Endothelial cell of umbilical vein (primary cell): Measurements from ENCODE around the gene SFRP2. TPM values are rescaled to one million over a fixed set of nuclear protein-coding genes. Genes with fewer than 3 reads are reported as not detected.

Experiments
- BruUV-seq: library from RNA; stranded (reverse); fragments of 400-500 nt; replicated peaks from 2 replicates; lab custom pipeline; 2021; lab: Mats Ljungman, UMichigan
- CTCF ChIA-PET: fragments of 300-600, 350-600 bp; sonication (Branson Sonifier 250); formaldehyde crosslinking; loops from one replicate; lab custom pipeline; 2021; ENCODE audit warnings: antibody characterized with exemption, inconsistent platforms; lab: Charles Lee
- POLR2A ChIA-PET: fragments of 300-600, 350-600 bp; sonication (Branson Sonifier 250); formaldehyde crosslinking; loops from one replicate; lab custom pipeline; 2021; ENCODE audit warnings: antibody characterized with exemption, inconsistent platforms; lab: Charles Lee
- DNase-seq: peaks from one replicate; pipeline ENCODE4 v3.0.0-alpha.2; 2011; ENCODE audit warnings: low read depth, low spot score
- FAIRE-seq: peaks from 2 replicates; lab custom pipeline; 2011; peaks lifted over from hg19 to GRCh38; lab: Jason Lieb, UNC
- H2AFZ ChIP-seq: 2 replicates; pipeline ENCODE4 v1.6.0; 2012; ENCODE audit warnings: low read depth, low read length, control low read depth, inconsistent platforms
- H3K27ac ChIP-seq: 2 replicates; pipeline ENCODE4 v1.5.1; 2011; ENCODE audit warnings: low read depth, mild to moderate bottlenecking, control low read depth, low read length, moderate library complexity; ENCODE audit not compliant: insufficient read depth
- H3K27me3 ChIP-seq, 2 experiments: 2 replicates each; pipeline versions ENCODE4 v1.6.0 to v1.6.1; 2011; ENCODE audit warnings: low read length in 2 of 2, mixed read lengths in 1 of 2; ENCODE audit not compliant: control insufficient read depth in 2 of 2, insufficient read depth in 2 of 2
- H3K36me3 ChIP-seq, 2 experiments: 2 replicates in 1 of 2; 3 replicates in 1 of 2; pipeline ENCODE4 v1.5.1; 2011; ENCODE audit warnings: low read length in 2 of 2, mild to moderate bottlenecking in 1 of 2, moderate library complexity in 1 of 2; ENCODE audit not compliant: control insufficient read depth in 2 of 2, insufficient read depth in 2 of 2; ENCODE audit errors: extremely low read depth in 1 of 2
- H3K4me1 ChIP-seq: 3 replicates; pipeline ENCODE4 v1.5.1; 2011; ENCODE audit warnings: mild to moderate bottlenecking, low read length; ENCODE audit not compliant: control insufficient read depth, insufficient read depth; ENCODE audit errors: extremely low read depth
- H3K4me2 ChIP-seq: 2 replicates; pipeline ENCODE4 v1.6.1; 2011; ENCODE audit warnings: low read length, control low read depth, mixed read lengths; ENCODE audit not compliant: insufficient read depth
- H3K4me3 ChIP-seq, 3 experiments: fragments of 200-600 bp in 1 of 3; sonication (generic), shearing (Covaris generic) in 1 of 3; replicated peaks in 1 of 3; 2 replicates each; pipeline ENCODE4 v1.5.1; 2011 to 2016; ENCODE audit warnings: control low read depth in 3 of 3, low read length in 3 of 3, mild to moderate bottlenecking in 2 of 3, inconsistent platforms in 1 of 3, low read depth in 1 of 3, moderate library complexity in 1 of 3; ENCODE audit not compliant: insufficient read depth in 1 of 3
- H3K79me2 ChIP-seq: 2 replicates; pipeline ENCODE4 v1.6.0; 2012; ENCODE audit warnings: low read length, inconsistent platforms; ENCODE audit not compliant: control insufficient read depth, insufficient read depth
- H3K9ac ChIP-seq: replicated peaks from 2 replicates; pipeline ENCODE3; 2011; ENCODE audit warnings: low read length, control low read depth; ENCODE audit not compliant: insufficient read depth; ENCODE audit errors: extremely low read depth
- H3K9me1 ChIP-seq: replicated peaks from 3 replicates; pipeline ENCODE4 v1.6.0; 2011; ENCODE audit warnings: mild to moderate bottlenecking, low read length; ENCODE audit not compliant: control insufficient read depth, insufficient read depth; ENCODE audit errors: extremely low read depth
- H3K9me3 ChIP-seq: replicated peaks from 2 replicates; pipeline ENCODE4 v1.5.1; 2012; ENCODE audit warnings: low read length, inconsistent platforms; ENCODE audit not compliant: control insufficient read depth, insufficient read depth
- H4K20me1 ChIP-seq: replicated peaks from 2 replicates; pipeline ENCODE3; 2011; ENCODE audit warnings: mild to moderate bottlenecking, low read length; ENCODE audit not compliant: control insufficient read depth, insufficient read depth; ENCODE audit errors: extremely low read depth
- CTCF ChIP-seq, 2 donors: IDR thresholded peaks; 1 replicate in 1 of 2; 2 replicates in 1 of 2; pipeline ENCODE4 v1.5.1; 2011; ENCODE audit warnings: low read length in 2 of 2, mild to moderate bottlenecking in 2 of 2, moderate library complexity in 2 of 2, control low read depth in 1 of 2, inconsistent platforms in 1 of 2, low read depth in 1 of 2; ENCODE audit not compliant: insufficient read depth in 1 of 2; ENCODE audit errors: extremely low read depth in 1 of 2
- EZH2 ChIP-seq: IDR thresholded peaks from 2 replicates; pipeline ENCODE4 v1.6.1; 2012; ENCODE audit warnings: borderline replicate concordance, low read depth, mild to moderate bottlenecking, moderate library complexity, low read length, inconsistent platforms; ENCODE audit not compliant: severe bottlenecking
- FOS ChIP-seq: IDR thresholded peaks from 2 replicates; pipeline ENCODE4 v1.6.1; 2011; ENCODE audit warnings: mild to moderate bottlenecking, low read length, moderate library complexity, borderline replicate concordance; ENCODE audit not compliant: insufficient read depth
- GATA2 ChIP-seq: IDR thresholded peaks from 2 replicates; pipeline ENCODE4 v1.7.0; 2011; ENCODE audit warnings: low read depth, mild to moderate bottlenecking, moderate library complexity, mixed read lengths, low read length; ENCODE audit not compliant: insufficient read length, insufficient read depth
- JUN ChIP-seq: IDR thresholded peaks from 2 replicates; pipeline ENCODE4 v1.6.1; 2011; ENCODE audit warnings: borderline replicate concordance, low read depth; ENCODE audit not compliant: insufficient read length, insufficient read depth
- MYC ChIP-seq: IDR thresholded peaks from one replicate; pipeline ENCODE4 v1.6.1; 2011; ENCODE audit warnings: mild to moderate bottlenecking, low read depth, low read length
- POLR2A ChIP-seq: IDR thresholded peaks from 2 replicates; pipeline ENCODE4 v1.6.1; 2012; ENCODE audit warnings: low read depth, mild to moderate bottlenecking, control low read depth, low read length
- POLR2AphosphoS5 ChIP-seq: IDR thresholded peaks from 2 replicates; pipeline ENCODE4 v1.6.1; 2012; ENCODE audit warnings: low read depth, mild to moderate bottlenecking, control low read depth, low read length, moderate library complexity; ENCODE audit not compliant: insufficient read depth
- dilution Hi-C: fragments of 300-500 bp; cut with MboI; formaldehyde crosslinking; loops from one replicate; pipeline ENCODE4 v1.15.0; 2019; ENCODE audit warnings: low sequenced_read_pairs; ENCODE audit not compliant: extremely low pct_ligation_motif_present
- intact Hi-C: fragments of 100-400 bp; cut with micrococcal nuclease; formaldehyde crosslinking; loops from one replicate; pipeline ENCODE4 v1.10.0; 2022
- polyA plus RNA-seq, 4 experiments: library from polyadenylated mRNA; depleted of rRNA in 3 of 4; stranded (reverse) in 3 of 4; unstranded in 1 of 4; fragments of >200 nt; gene quantifications; 2 replicates each; pipeline versions ENCODE4 v1.2.1 to v1.2.3, GENCODE V29; 2011 to 2012; ENCODE audit warnings: missing spikeins in 1 of 4
- total RNA-seq: library from RNA; stranded (reverse); gene quantifications from 2 replicates; pipeline ENCODE4 v1.2.3, GENCODE V29; 2021
- TF ChIP-seq, protein P1 (sequence below): IDR thresholded peaks from 2 replicates; pipeline ENCODE4 v1.6.1; 2011; ENCODE audit not compliant: insufficient read depth, insufficient read length

The SFRP2 gene
- total and polyA plus RNA-seq, 2 donors (not counting 3 experiments of a cell fraction or from before 2014, with no cell fraction given), result 0.04 TPM; not detected in 1

- Histone ChIP-seq H3K4me1 (no peaks in the 10 kb centered on the region), H3K79me2 (no peaks in the 10 kb centered on the region), H3K4me2 (no peak overlapping the region), H3K36me3 (no peaks in the 10 kb centered on the region), H4K20me1 (no peaks in the 10 kb centered on the region), H3K27ac (no peak overlapping the region), H2AFZ (no peak overlapping the region), H3K9me1 (no peaks in the 10 kb centered on the region), H3K4me3 (no peak overlapping the region), H3K9me3 (no peaks in the 10 kb centered on the region), H3K9ac (no peak overlapping the region), H3K27me3 (no peaks in the 10 kb centered on the region)
- CTCF ChIA-PET, result interaction anchor here (1.0 to 2.4 kb wide), 4 partner anchors 9 to 107 kb away, joined by 4 to 13 read pairs (median 6); no protein-coding TSS in a partner anchor
- BruUV-seq, result no TSS peak
- POLR2A ChIA-PET, result no interaction called here
- intact Hi-C loops (no loop called here), dilution Hi-C loops (no loop called here)
- TF ChIP-seq POLR2A, result no peak
- no peak for TF ChIP-seq FOS
- TF ChIP-seq CTCF (IDR thresholded peaks at IDR 0.05; ENCODE audit: extremely low read depth in 1 of 2, insufficient read depth in 1 of 2, low read depth in 1 of 2, low read length in 2 of 2), result no peak
- TF ChIP-seq GATA2, result no peak
- no peak for TF ChIP-seq POLR2AphosphoS5
- TF ChIP-seq JUN, result no peak
- no peak for TF ChIP-seq MYC
- TF ChIP-seq, protein P1, sequence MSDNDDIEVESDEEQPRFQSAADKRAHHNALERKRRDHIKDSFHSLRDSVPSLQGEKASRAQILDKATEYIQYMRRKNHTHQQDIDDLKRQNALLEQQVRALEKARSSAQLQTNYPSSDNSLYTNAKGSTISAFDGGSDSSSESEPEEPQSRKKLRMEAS, result no peak
- TF ChIP-seq EZH2, result no peak
- FAIRE-seq, result no peak
- DNase-seq, result no peak
Measured at GRCh38 chr4:153741541-153741940, 47.3 kb downstream of the SFRP2 start.
